ENCODE data around the gene PAF1.

DNA sequence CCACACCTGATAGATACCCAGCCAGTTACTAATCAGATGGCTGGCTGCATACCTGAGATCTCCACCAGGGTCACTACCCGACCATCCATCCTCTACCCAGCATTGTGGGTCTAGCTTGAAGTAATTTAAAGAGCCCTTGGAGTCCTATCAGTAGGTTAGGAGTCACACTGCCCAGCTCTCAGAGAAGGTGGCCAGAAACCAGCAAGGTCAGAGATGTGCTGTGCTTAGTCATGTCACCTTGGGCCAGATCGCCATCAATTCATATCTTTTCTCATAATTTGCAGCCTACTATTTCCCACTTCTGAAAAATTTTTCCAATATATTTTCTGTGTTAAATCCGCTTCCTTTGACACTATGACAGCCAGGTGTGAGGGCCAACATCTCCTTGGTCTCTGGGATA, 34.8 kb downstream of the PAF1 start:
- no peak for TF ChIP-seq POLR2AphosphoS5 (IDR thresholded peaks at IDR 0.05)
- TF ChIP-seq, protein P1, sequence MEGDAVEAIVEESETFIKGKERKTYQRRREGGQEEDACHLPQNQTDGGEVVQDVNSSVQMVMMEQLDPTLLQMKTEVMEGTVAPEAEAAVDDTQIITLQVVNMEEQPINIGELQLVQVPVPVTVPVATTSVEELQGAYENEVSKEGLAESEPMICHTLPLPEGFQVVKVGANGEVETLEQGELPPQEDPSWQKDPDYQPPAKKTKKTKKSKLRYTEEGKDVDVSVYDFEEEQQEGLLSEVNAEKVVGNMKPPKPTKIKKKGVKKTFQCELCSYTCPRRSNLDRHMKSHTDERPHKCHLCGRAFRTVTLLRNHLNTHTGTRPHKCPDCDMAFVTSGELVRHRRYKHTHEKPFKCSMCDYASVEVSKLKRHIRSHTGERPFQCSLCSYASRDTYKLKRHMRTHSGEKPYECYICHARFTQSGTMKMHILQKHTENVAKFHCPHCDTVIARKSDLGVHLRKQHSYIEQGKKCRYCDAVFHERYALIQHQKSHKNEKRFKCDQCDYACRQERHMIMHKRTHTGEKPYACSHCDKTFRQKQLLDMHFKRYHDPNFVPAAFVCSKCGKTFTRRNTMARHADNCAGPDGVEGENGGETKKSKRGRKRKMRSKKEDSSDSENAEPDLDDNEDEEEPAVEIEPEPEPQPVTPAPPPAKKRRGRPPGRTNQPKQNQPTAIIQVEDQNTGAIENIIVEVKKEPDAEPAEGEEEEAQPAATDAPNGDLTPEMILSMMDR (IDR thresholded peaks at IDR 0.05) = no peak

All from breast epithelium (tissue), 3 donors.